HG02588 (cell line): Measurements from ENCODE around the gene BEX3.
"Not testable (repeated sequence)": the region's sequence is repeated elsewhere in the genome, so short reads cannot be mapped to it uniquely, and the experiment has no call there.

Experiments used
- ATAC-seq: cut with Tn5 transposase; IDR thresholded peaks from one replicate; pipeline ENCODE4 v1.9.1; 2021; ENCODE audit warnings: mild to moderate bottlenecking, moderate library complexity; ENCODE audit not compliant: unreplicated experiment

BEX3 gene

DNA sequence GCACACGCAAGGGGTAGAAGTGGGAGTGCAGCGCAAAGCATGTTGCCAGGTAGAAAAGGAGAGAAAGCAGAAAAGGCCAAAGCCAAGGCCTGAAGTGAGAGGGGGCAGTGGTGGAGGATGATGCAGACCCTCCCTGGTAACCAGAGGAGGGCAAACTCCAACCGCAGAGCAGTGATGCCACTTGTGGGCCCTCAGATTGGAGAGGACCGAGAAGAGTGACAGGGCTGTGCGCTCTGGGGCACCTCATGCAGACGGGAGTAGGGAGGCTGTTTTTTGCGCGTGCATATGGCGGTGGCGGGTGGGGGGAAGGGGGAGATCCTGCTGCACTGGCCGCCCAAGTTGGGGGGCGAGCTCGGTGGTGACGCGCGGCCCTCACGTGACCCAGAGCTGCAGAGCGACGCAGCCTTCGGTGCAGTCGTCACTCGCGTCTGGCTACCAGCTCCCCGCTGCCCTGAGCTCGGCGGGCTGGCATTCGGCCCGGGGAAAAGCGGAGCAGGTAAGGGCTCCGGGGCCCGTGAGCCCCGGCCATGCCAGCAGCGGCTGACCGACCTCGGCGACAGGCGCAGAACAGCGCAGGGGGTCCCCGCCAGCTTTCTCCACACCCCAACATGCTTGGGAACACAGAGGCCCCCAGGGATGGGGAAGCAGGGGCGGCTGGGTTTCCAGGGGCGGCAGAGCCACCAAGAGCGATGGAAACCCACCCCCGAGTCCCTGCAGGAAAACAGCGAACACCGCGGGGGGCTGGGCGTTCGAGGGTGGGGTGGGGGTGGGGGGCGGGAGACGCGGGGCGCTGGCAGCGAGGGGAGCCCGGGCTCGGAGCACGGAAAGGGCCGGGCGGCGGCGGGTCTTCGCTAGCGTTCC, at the start of gene BEX3:
Gene BEX3, plus strand, starts transcription at position 421 of the 861 bp plus-strand sequence. CDS start 984 bp downstream, outside the sequence.
- ATAC-seq = no peak

GRCh38 chrX:103329991-103330390, 46.3 kb upstream of the BEX3 start, which contains the start of gene TCEAL7:
Gene TCEAL7 (plus strand): TSS chrX:103330239. CDS start chrX:103331404, 1,165 bp downstream.
- ATAC-seq = no peak

- ATAC-seq = no peak
Measured at GRCh38 chrX:103330681-103331288, 45.6 kb upstream of the BEX3 start.

GRCh38 chrX:103338663-103339062, 37.7 kb upstream of the BEX3 start:
- ATAC-seq = no peak

DNA sequence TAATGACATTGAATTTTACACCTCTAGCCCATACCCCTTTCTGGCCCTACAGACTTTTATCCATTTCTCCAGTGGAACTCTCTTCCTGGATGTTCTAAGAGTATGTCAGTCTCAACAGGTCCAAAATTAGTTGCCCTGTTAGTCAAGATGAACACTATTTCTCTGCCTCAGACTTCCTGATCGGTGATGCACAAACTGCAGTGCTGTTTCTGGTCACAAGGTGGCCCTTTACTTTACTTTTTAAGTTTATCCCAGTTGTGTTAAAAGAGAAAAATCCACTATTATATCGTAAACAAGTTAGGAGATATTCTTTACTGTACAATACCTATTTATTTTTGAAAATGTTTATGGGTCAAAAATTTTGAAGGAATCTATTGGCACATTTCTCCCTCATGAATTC, 33.2 kb upstream of the BEX3 start:
- no peak for ATAC-seq

DNA sequence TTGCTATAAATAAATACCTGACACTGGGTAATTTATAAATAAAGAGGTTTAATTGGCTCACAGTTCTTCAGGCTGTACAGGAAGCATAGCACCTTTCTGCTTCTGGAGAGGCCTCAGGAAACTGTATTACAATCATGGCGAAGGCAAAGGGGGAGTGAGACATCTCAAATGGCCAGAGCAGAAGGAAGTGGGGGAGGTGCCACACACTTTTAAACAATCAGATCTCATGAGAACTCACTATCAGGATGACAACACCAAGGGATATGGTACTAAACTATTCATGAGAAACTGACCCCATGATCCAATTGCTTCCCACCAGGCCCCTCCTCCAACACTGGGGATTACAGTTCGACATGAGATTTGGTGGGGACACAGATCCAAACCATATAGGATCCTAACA, 31.7 kb upstream of the BEX3 start:
- ATAC-seq = no peak

- no peak for ATAC-seq
Measured at GRCh38 chrX:103347682-103348397, 28.5 kb upstream of the BEX3 start.

GRCh38 chrX:103356130-103356798, 20.1 kb upstream of the BEX3 start, which contains the start of gene TCEAL9:
Gene TCEAL9 (plus strand): TSS chrX:103356506. CDS start chrX:103357685, 1,179 bp downstream.
- no peak for ATAC-seq

- no peak for ATAC-seq
Measured at GRCh38 chrX:103356858-103357257, 19.5 kb upstream of the BEX3 start.

GRCh38 chrX:103357871-103358270, 18.5 kb upstream of the BEX3 start:
- ATAC-seq = no peak

- not testable (repeated sequence) for ATAC-seq
Measured at GRCh38 chrX:103359605-103360004, 16.7 kb upstream of the BEX3 start.

- no peak for ATAC-seq
Measured at GRCh38 chrX:103360092-103360491, 16.2 kb upstream of the BEX3 start.

DNA sequence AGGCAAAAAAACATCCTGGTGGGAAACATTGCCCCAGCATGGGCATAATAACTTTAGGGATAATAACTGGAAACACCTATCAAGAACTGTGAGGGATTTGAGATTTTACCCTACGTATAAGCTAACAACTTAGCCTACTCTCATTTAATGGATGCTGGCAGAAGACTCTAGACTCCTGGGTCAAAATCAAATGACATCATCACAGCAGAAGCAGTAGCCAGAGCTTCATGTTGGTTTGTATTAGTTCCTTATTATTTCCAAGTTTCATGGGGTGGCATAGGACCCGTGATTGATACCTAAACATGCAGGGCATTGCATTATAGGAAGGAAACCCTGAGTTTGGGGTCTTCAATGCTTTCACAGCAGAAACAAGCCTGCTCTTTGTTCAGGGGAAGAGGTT, 15.4 kb upstream of the BEX3 start:
- no peak for ATAC-seq

DNA sequence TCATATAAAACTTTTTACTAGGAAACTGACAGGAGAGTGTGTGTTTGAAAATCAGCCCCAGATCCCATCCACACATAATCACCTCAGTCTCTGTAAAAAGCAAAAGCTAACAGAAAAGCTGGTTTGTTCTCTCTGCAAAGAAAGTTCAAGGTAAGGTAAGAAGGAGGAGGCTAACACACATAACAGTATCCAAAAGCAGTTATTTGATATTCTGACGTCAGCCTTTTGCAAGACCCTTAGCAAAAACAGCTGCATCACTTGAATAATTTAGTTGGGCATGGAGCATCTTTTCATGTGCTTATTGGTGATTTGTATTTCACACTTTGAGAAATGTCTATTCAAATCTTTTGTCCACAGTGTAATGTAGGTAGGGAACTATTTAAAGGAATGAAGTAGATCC, 14.5 kb upstream of the BEX3 start:
- no peak for ATAC-seq

- no peak for ATAC-seq
Measured at GRCh38 chrX:103362474-103362873, 13.9 kb upstream of the BEX3 start.

DNA sequence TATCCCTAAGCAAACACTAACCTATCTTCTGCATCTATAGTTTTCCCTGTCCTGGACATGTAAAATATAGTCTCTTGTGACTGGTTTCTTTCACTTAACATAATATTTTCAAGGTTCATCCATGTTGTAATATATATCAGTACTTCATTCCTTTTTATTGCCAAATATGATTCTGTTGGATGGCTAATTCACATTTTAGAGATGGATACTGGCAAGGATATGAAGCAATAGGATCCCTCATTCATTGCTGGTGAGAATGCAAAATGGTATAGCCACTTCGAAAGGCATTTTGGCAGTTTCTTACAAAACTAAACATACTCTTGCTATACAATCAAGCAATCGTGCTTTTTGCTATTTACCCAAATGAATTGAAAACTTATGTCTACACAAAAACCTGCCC, 13.3 kb upstream of the BEX3 start:
- no peak for ATAC-seq

DNA sequence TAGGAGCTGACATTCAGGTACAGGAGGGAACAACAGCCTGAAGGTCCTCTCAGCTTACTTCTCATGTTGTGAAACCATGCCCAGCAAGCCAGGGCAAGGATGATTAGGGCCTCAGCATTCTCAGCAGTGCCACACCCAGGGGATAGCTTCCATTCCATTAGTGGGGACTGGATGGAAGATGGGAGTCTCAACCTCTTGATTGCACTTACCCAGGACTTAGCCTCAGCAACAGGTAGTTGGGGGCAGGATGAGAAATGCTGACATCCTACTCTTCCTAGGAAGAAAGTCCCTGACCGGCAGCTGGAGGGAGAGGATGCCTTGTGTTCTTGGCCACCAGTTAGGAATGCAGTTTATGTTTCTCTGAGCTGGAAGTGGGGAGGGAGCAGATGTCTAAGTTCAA, 8.8 kb upstream of the BEX3 start:
- ATAC-seq = no peak

- ATAC-seq = no peak
Measured at GRCh38 chrX:103369479-103369878, 6.9 kb upstream of the BEX3 start.

DNA sequence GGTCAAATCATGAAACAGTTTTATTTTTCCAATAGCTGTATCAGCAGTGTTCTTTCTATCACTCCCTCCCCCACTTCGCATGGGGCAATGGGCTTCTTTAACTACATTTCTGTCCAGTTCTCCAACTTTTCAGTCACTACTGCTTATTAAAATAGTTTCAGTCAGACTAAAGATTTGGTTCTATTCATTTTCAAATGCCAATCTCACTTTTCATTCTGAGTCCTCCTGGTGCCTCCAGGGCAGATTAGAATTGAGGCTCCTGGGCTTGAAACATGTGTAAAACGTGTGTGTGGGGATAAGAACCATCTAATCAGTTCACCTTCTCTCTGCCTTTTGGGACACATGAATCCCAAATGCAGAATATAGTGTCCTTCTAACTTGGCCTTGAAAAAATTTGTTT, 3.5 kb upstream of the BEX3 start:
- ATAC-seq = no peak

- ATAC-seq = no peak
Measured at GRCh38 chrX:103373581-103373980, 2.8 kb upstream of the BEX3 start.

DNA sequence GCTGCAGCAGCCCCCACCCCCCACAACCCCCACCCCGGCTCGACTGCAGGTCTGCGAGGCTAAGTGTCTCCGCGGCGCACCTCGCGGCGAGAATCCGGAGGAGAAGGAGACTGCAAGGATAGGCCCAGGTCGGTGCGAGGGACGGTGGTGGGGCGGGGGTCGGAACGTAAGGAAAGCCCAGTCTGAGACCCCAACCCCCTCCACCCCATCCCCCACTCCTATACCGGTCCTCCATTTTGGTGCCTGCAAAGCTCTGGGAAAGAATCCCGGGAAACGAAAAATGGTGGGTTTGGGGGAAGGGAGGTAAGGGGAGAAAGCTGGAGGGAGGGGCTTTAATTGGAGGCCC, 614 bp downstream of the BEX3 start:
- no peak for ATAC-seq
